HG03139 (cell line): ENCODE measurements around the gene CST9.
"Not testable (repeated sequence)": the region's sequence is repeated elsewhere in the genome, so short reads cannot be mapped to it uniquely, and the experiment has no call there.

Experiments
- ATAC-seq: cut with Tn5 transposase; IDR thresholded peaks from one replicate; pipeline ENCODE4 v1.9.1; 2021; ENCODE audit not compliant: unreplicated experiment

The CST9 gene

DNA sequence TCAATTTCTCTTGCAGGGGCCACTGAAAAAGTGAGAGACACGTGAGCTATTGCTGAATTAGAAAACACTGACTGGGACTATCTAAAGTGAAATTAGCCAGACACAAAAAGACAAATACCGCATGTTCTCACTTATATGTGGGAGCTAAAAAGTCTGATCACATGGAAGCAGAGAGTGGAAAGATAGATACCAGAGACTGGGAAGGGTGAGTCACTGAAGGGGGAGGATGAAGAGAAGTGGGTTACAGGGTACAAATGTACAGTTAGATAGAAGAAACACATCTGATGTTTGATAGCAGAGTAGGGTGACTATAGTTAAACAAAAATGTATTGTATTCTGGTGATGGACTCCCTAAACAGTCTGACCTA, 18.6 kb upstream of the CST9 start:
- ATAC-seq = no peak

DNA sequence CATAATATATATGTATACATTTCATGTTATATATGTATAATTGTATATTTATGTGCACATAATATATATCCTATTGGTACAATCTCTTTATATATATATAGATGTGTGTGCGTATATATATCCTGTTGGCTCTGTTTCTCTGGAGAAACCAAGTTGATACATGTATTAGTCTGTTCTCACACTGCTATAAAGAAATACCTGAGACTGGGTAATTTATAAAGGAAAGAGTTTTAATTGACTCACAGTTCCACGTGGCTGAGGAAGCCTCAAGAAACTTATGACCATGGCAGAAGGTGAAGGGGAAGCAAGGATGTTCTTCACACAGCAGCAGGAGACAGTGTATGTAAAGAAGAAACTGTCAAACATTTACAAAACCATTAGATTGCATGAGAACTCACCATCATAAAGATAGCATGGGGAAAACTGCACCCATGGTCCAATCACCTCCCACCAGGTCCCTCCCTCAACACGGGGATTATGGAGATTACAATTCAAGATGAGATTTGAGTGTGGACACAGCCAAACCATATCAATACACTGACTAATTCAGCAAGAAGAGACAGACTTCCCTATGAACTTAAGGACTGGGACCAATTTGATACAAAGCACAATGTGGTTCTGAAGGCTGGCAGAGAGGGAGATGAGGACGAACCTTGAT, 18.1 kb upstream of the CST9 start:
- ATAC-seq = no peak

DNA sequence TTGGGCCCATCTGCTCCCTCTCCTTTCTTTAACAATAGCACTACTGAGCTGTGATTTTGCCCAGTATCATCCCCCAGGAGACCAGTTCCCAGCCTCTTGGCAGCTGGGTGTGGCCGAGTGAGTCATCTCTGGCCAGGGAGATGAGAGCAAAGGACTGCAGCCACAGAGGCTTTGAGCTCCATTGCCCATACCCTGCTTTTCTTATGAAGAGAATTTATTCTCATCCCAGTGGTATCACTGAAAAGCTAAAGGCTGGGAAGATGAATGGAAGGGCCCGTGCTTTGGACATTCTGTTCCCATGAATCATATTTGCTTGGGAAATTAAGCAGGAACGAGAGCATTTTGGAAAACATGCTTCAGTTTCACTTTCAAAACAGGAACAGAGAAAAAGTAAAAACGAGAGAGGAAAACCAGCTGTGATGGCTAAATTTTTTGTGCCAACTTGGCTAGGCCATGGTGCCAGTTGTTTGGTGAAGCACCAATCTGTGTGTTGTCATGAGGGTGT, 17.2 kb upstream of the CST9 start:
- no peak for ATAC-seq

DNA sequence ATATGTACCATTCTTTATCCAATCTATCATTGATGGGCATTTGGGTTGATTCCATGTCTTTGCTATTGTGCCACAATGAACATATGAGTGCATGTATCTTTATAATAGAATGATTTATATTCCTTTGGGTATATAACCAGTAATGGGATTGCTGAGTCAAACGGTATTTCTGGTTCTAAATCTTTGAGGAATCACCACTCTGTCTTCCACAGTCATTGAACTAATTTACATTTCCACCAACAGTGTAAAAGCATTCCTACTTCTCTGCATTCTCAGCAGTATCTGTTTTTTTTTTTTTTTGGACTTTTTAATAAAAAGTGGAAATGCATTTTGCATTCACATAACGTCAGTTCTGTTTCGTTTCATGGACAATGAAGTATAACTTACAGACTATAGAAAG, 16.7 kb upstream of the CST9 start:
- not testable (repeated sequence) for ATAC-seq

DNA sequence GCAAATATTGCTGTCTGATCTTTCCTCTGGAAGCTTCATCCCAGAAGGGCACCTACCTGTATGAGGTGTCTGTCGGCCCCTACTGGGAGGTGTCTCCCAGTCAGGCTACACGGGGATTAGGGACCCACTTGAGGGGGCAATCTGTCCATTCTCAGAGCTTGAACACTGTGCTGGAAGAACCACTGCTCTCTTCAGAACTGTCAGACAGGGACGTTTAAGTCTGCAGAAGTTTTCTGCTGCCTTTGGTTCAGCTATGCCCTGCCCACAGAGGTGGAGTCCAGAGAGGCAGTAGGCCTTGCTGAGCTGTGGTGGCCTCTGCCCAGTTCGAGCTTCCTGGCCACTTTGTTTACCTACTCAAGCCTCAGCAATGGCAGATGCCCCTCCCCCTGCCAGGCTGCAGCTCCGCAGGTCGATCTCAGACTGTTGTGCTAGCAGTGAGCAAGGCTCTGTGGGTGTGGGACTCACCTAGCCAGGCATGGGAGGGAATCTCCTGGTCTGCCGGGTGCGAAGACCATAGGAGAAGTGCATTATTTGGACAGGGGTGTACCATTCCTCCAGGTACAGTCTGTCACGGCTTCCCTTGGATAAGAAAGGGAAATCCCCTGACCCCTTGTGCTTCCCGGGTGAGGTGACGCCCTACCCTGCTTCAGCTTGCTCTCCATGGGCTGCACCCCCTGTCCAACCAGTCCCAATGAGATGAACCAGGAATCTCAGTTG, 15.1 kb upstream of the CST9 start:
- not testable (repeated sequence) for ATAC-seq

DNA sequence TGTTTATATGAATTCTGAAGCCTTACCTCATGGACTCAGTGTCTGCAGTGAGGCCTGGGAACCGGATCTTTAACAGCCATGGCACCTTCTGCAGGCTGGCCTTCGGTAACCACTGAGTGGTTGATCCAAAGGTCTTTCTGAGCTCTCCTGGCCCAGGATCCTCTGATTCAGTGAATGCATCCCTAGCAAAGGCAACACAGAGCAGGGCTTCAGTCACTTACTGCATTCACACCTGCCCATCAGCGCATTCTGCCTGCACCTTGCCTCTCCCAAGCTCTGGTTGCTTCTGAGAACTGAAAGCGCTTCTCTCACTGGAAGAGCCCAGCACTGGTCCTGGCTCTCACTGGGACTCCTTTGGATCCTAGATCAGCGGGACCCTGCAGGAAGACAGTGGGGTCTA, 8.4 kb upstream of the CST9 start:
- ATAC-seq = no peak

DNA sequence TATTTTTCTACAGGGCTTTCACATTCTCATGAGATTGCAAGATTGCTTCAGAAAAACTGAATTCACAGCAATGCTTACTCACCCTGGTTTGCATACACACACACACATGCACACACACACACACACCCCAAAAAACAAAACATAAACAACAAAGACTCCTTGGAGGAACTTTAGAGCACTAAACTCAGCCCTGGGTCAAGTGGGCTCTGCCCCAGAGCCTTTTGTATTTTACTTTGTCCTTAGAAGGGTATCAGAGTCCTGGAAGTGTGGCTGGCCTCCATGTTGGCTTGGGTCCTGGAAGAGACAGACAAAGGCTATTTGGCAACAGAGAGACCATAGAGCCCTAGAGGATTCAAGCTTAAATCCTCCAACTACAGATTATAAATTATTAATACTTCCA, 8.0 kb upstream of the CST9 start:
- ATAC-seq = no peak

DNA sequence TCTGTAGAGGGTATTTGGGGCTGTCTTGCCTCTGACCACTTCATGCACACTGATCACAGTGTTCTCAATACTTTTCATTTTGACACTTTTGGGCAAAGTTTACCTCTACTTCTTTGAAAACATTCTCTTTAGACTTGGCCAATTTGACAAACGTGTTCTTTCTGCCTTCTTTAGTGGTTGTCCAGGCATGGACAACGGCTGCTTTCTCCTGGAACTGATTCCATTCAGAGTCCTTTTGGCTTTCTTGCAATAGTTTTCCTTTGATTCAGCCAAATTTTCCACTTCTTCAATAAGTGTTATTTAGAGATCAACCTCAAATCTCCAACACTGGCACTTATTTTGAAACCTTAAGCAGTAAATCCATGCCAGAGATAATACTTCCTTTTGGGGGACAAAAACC, 6.7 kb upstream of the CST9 start:
- no peak for ATAC-seq

DNA sequence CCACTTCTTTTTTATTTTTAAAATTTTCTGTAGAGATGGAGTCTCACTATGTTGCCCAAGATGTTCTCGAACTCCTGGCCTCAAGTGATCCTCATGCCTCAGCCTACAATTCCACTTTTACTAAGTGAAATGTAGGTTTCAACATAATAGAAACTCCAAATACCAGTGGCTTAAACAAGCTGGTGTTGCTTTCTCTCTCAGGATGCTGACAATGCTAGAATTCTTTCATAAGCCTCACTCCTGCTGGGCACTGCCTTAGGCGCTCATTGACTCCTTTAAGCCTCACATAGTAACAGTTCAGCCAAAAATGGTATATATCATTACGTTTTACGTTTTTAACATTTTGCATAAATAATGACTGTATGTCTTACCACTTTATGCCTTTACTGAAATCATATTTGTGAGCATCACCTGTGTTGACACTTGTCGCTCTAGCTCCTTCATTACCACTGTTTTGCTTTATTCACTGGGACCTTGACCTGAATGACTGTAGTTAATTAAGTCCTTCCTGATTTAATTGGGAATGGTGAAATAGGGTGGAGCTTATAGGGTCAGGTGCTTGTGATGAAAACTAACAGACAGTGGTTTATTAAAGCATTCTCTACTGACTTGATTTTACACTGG, 3.9 kb upstream of the CST9 start:
- ATAC-seq = no peak

DNA sequence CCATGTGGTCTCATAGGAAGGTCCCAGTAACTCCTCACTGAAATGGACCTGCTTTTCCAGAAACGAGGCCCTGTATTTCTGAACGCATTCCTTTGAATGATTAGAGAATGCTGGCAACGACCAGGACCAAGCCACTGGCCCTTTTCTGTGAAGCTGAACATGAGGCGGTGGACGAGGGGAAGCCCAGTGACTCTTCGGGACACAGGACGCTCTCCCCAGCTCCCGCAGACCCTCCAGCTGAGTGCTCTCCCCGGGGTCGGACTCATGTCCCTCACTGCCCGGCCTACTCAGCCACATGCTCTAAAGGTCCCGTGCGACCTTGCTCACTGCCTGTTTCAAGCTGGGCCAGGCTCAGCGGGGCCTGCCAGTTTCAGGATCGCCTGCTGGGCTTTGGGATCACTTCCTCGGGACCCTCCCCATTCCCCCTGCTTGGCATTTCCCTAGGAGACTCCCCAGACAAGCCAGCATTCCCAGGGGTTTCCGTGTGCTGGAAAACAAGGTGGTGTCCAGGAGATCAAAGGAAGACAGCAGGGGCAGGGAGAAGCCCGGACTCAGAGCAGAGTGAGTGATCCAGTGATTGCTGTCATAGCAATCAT, 2.6 kb upstream of the CST9 start:
- no peak for ATAC-seq

DNA sequence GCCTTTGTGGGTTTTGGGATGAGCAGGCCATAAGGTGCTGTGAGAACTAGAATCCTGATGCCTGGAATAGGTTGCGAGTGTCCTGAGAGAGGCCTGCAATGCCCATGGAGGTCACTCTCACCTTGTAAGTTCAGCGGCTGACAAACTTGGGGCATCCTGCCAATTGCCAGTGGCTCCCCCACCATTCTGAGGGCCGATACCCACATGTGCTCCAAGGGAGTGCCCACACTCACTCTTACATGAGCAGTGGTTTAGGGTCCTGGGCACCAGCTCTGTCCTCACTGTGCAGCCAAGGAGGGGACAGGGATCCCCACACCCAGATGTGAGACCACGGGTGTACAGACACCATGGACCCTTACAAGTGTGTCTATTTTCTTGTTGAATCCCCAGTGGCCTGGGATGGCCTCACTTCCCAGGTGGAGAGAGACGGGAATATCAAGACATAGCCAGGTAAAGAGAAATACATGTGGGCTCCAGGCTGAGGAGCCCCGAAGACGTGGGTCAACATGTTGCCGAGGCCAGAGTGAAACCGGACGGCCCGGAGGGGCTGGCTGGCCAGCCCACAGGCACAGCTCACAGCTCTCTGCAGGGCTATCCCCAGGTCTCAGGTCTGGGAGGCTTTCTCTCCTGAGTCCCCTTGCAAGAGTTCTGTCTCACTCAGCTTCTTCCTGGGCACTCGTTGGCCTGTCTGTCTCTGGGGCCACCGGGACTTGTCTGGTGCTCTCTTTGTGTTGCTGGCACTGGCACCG, 2.0 kb upstream of the CST9 start:
- no peak for ATAC-seq

DNA sequence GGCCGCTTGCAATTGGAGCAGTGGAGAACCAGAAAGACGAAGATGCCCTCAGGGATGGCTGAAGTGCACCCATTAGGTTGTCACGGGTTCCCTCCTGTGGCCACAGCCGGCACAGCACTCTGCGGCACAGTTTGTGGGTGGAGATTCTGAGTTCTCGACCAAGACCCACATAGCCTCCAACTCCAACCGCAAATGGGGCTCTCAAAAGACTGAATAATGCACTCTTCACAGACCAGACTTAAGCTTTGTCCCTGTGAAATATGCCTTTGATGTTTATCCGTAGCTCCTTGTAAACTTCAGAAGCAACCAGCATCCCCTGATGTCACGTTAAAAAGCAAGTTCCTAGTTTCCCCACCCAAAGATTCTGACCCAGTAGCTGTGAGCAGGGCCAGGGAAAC, 934 bp upstream of the CST9 start:
- ATAC-seq = peak; percentile 89

DNA sequence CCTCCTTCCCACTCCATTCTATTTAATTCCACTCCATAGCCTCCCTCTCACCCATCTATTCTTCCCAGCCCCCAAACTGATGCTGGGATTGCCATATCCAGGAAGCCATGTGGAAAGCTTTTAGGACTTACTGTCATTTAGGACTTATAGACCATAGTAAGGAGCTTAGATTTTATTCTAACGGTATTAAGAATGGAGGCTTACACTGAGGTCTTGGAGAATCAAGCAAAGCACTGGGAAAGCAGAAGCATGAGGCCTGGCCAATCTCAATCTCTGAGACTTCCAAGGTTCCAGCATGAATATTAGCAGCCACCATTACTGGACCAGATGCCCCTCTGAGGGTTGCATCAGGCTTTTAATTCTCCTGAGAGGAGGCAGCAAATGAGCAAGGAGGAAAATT, 1.4 kb downstream of the CST9 start:
- ATAC-seq = no peak

DNA sequence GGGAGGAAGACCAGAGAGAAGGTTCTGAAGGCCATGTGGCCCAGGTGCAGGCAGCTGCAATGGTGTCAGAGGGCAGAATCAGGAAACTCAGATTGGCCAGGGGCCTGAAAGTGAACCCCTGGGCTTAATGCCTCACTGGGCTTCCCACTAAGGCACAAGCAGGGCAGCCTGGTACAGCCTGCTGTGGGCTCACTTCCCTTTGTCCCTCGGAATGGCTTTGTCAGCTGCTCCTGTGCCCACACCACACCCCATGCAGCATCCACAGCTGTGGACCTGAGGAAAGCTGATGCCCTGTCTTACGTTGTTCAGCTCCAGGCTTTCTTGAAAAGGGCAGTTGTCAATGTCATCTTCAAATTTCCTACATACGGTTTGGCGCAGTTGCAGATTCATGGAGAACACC, 2.4 kb downstream of the CST9 start:
- ATAC-seq = no peak

DNA sequence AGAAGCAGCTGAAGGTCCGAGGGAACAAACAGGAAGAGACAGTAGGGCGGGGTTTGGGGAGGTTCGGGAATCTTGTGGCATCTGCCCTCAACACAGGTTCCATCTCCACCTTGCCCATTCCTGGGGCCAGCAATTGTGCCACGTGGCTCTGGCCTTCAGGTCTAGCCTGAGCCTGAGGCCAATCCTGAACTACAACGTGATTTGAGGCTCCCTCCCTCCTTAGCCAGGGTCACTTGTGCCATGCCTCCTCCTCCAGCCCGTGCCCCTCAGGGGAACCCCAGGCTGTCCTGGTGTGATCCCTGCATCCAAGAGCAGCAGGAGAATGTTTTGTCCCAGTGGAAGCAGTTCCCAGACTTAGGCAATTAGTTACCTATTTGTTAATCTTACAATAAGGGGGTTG, 3.0 kb downstream of the CST9 start:
- no peak for ATAC-seq

DNA sequence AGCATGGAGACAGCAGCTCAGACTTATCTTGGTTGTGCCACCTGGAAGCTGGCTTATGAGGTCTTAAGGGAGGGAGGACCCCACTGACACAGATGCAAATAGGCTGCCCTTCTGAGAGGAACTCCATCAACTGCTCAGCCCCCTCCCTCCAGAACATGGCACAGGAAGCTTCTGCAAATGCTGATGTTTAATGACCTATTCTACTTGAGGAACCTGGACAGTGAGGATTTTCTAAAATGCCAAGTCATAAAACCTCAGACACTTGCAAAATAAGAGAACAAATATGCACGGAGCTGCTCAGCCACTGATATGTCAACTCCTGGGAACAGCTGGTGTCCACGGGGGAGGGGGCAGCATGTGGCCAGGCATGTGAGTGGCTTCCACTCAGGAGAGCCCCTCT, 3.5 kb downstream of the CST9 start:
- ATAC-seq = no peak

DNA sequence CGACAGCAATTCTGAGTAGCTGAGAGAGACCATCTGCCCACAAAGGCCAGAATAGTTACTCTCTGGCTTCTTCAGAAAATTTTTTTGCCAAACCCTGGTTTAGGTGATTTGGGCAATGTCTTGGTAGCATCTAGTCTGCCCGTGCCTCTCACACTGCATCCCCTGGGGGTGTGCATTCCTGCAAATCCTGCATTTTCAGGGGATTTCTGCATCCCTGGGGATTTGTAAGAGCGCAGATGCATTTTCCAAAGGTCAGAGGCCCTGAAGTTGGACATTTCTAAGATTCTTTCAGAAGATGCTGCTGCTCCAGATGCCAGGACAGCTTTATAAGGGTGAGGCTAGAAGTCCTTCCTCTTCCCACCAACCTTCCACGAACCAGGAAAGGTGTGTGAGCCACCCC, 4.0 kb downstream of the CST9 start:
- no peak for ATAC-seq

DNA sequence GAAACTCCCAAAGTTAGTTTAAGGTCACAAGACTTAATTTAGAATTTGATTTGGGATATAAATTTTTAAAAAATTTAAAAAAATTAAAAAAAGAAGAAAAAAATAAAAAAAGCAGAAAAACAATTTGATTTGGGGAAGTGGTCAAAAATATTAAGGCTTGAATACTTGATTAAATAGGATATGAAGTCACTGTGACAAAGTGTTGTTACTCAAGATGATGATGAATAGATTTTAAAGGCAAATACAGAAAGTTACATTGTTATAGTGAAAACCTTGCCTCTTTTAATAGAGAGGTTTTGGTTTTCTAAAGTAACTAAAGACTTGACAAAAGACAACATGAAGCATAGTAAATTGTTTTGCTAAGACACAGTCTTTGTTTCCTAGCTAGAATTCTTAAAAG, 7.2 kb downstream of the CST9 start:
- ATAC-seq = no peak

DNA sequence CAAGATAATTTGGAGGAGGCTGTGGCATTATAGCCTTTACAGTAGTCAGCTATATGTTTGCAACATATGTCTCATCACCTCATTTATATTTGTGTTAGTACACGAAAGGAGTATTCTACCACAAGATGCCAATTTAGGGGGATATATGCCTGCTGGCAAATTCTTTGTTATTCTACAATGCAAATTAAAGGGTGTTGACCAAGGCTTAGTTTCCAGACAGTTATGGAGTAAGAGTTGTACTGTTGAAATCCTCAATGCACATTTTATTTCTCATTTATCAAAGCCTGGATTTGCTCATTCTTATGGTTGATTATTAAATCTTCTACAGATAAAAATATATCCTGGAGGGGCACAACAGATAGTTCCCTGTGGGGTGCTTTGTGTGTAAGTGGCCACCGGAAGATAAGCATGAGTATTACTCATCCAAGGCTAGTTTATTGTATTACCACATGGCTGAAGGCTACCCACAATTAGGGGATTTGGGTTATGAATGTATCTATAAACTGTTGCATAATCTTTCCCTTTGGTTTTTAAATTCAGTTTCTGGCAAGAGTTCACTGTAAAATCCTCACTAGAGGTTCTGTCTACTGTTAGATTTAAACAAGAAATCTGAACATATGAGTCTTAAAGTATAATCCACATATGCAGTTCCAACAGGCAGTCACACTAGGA, 9.0 kb downstream of the CST9 start:
- no peak for ATAC-seq

DNA sequence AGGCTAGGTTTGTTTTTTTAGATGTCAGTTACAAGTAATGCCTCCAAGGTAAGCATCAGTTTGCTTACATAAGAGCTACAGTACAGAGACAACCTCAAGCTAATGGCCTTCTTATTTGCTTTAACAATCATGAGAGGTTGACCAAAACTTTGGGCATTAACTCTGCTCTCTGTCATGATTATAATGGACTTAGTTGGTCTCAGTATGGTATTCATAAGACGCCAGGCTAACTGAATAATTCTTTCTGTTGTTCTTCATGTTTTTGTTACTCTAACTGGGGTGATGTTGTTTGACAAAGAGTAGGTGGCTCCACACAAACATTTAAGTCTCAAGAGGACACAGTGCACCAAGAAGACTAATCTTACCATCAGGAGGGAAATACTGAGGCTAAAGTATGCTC, 9.8 kb downstream of the CST9 start:
- ATAC-seq = no peak
